Ishikawa (cell line): ENCODE measurements around the gene EIF3L.

ENCODE experiments used
- CEBPB ChIP-seq: IDR thresholded peaks from 2 replicates; pipeline ENCODE4 v1.6.1; 2012
- CREB1 ChIP-seq: IDR thresholded peaks from 2 replicates; pipeline ENCODE4 v1.6.1; 2012; ENCODE audit warnings: low read depth
- EGR1 ChIP-seq: IDR thresholded peaks from 2 replicates; pipeline ENCODE4 v1.6.1; 2012
- EP300 ChIP-seq: IDR thresholded peaks from 2 replicates; pipeline ENCODE4 v1.6.1; 2012; ENCODE audit warnings: borderline replicate concordance
- FOXM1 ChIP-seq: IDR thresholded peaks from 2 replicates; pipeline ENCODE4 v1.6.1; 2012; ENCODE audit warnings: low read depth, borderline replicate concordance
- NFIC ChIP-seq: IDR thresholded peaks from 2 replicates; pipeline ENCODE4 v1.6.1; 2012
- RAD21 ChIP-seq: IDR thresholded peaks from 2 replicates; pipeline ENCODE4 v1.6.1; 2012; ENCODE audit warnings: low read depth
- TAF1 ChIP-seq: IDR thresholded peaks from 2 replicates; pipeline ENCODE4 v1.6.1; 2012; ENCODE audit warnings: low read depth, mild to moderate bottlenecking
- TCF12 ChIP-seq: IDR thresholded peaks from 2 replicates; pipeline ENCODE4 v1.6.1; 2012; ENCODE audit warnings: low read depth
- TEAD4 ChIP-seq: IDR thresholded peaks from 2 replicates; pipeline ENCODE4 v1.6.1; 2012
- YY1 ChIP-seq: IDR thresholded peaks from 2 replicates; pipeline ENCODE4 v1.6.1; 2012; ENCODE audit warnings: low read depth
- ZBTB7A ChIP-seq: IDR thresholded peaks from 2 replicates; pipeline ENCODE4 v1.6.1; 2012; ENCODE audit warnings: low read depth
- TF ChIP-seq, protein P1 (sequence below): IDR thresholded peaks from 2 replicates; pipeline ENCODE4 v1.6.1; 2012
- TF ChIP-seq, protein P2 (sequence below): IDR thresholded peaks from 2 replicates; pipeline ENCODE4 v1.6.1; 2012
- TF ChIP-seq, protein P3 (sequence below): IDR thresholded peaks from 2 replicates; pipeline ENCODE4 v1.6.1; 2012; ENCODE audit warnings: low read depth, mild to moderate bottlenecking

EIF3L gene

DNA sequence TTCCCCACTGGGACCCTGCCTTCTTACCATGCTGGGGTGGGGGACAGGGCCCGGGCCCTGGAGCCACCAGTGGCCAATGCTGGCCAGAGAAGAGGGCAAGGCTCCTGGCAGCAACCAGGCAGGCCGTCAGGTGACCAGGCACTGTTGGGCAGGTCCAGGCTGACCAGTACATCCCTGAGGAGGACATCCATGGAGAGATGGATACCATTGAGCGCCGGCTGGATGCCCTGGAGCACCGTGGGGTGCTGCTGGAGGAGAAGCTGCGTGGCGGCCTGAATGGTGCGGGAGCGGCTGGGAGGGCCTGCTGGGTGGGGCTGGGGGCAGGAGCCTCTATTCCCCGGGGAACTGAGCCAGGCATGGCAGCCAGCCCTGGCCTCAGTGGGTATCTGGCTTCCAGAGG is 83.2 kb downstream of the EIF3L start:
- TF ChIP-seq CEBPB = no peak
- TF ChIP-seq, protein P1, sequence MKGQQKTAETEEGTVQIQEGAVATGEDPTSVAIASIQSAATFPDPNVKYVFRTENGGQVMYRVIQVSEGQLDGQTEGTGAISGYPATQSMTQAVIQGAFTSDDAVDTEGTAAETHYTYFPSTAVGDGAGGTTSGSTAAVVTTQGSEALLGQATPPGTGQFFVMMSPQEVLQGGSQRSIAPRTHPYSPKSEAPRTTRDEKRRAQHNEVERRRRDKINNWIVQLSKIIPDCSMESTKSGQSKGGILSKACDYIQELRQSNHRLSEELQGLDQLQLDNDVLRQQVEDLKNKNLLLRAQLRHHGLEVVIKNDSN = no peak
- TF ChIP-seq, protein P2, sequence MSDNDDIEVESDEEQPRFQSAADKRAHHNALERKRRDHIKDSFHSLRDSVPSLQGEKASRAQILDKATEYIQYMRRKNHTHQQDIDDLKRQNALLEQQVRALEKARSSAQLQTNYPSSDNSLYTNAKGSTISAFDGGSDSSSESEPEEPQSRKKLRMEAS = no peak
- TF ChIP-seq TEAD4 = no peak
- TF ChIP-seq ZBTB7A = no peak
- TF ChIP-seq, protein P3, sequence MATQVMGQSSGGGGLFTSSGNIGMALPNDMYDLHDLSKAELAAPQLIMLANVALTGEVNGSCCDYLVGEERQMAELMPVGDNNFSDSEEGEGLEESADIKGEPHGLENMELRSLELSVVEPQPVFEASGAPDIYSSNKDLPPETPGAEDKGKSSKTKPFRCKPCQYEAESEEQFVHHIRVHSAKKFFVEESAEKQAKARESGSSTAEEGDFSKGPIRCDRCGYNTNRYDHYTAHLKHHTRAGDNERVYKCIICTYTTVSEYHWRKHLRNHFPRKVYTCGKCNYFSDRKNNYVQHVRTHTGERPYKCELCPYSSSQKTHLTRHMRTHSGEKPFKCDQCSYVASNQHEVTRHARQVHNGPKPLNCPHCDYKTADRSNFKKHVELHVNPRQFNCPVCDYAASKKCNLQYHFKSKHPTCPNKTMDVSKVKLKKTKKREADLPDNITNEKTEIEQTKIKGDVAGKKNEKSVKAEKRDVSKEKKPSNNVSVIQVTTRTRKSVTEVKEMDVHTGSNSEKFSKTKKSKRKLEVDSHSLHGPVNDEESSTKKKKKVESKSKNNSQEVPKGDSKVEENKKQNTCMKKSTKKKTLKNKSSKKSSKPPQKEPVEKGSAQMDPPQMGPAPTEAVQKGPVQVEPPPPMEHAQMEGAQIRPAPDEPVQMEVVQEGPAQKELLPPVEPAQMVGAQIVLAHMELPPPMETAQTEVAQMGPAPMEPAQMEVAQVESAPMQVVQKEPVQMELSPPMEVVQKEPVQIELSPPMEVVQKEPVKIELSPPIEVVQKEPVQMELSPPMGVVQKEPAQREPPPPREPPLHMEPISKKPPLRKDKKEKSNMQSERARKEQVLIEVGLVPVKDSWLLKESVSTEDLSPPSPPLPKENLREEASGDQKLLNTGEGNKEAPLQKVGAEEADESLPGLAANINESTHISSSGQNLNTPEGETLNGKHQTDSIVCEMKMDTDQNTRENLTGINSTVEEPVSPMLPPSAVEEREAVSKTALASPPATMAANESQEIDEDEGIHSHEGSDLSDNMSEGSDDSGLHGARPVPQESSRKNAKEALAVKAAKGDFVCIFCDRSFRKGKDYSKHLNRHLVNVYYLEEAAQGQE = no peak
- no peak for TF ChIP-seq FOXM1
- TF ChIP-seq EP300 = no peak
- TF ChIP-seq TCF12 = no peak
- no peak for TF ChIP-seq CREB1
- TF ChIP-seq YY1 = no peak
- no peak for TF ChIP-seq NFIC
- TF ChIP-seq EGR1 = no peak
- no peak for TF ChIP-seq TAF1
- TF ChIP-seq RAD21 = no peak

DNA sequence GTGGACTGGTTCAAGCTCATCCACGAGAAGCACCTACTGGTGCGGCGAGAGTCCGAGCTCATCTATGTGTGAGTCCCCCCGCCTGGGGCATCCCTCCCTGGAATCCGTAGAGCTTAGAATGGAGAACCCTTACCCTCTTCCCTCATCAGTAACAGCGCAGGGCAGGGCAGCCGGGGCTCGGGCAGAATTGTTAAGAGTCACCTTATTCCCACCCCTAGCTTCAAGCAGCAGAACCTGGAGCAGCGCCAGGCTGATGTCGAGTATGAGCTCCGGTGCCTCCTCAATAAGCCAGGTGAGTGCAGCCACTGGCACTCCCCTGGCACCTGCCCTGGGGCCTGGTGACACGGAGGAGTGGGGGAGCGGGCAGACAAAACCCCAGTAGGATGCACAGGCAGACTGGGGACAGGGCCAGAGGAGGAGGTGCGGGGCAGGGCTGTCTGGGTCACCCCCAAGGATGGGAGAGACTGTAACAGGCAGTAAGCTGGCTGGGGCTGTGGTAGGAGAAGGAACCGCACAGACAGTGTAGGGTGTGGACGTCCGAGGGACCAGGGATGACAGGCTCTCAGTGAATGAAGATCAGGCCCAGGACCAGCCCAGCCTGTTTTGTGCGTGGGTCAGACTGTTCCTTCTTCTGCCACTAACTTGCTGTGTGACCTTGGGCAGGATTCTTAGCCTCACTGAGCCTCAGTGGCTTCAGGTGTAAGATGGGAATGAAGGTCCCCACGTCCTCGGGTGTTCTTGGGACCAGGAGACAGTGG is 83.8 kb downstream of the EIF3L start:
- no peak for TF ChIP-seq NFIC
- no peak for TF ChIP-seq YY1
- TF ChIP-seq EGR1 = no peak

DNA sequence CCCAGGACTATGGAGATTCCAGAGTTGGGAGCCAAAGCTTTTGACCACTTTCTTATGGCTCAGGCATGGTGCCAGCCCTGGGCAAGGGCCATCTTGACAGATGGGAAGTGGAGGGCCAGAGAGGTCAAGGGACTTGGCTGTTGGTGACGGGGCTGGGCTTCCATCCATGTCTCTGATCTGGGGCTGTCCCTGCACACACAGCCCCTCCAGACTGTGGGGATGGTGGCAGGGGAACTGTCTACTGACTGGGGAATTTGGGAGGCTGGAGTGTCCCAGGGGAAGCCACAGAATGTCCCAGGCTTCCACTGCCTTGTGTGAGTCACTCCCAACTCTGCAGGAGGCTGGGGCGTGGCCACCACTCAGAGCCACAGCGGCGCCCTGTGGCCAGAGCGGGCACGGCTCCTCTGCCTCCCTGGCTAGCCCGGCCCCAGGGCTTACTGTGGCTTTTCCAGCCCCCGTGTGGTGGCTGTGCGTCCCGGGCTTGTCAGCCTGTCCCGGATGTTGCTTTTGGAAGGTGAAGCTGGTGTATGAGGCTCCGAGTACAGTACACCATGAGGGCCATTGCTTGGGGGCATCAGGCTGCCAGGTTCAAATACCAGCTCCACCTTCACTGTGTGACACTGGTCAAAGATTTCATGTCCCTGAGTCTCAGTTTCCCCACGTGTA is 84.6 kb downstream of the EIF3L start:
- peak; percentile 19; the same call in 1 of the 2 replicates for TF ChIP-seq YY1
- TF ChIP-seq TCF12 = peak; percentile 16; the same call in 1 of the 2 replicates
- TF ChIP-seq, protein P2 = 0 out of 2 replicates have a peak, but pooled peaks have one; percentile 21
- TF ChIP-seq, protein P3 = no peak
- no peak for TF ChIP-seq TEAD4
- TF ChIP-seq RAD21 = peak; percentile 62
